ENCODE measurements around the gene PCP4. TPM values are rescaled to one million over a fixed set of nuclear protein-coding genes. Genes with fewer than 3 reads are reported as not detected.

The PCP4 gene
- total RNA-seq, 2 experiments from 2014 or later: not detected

DNA sequence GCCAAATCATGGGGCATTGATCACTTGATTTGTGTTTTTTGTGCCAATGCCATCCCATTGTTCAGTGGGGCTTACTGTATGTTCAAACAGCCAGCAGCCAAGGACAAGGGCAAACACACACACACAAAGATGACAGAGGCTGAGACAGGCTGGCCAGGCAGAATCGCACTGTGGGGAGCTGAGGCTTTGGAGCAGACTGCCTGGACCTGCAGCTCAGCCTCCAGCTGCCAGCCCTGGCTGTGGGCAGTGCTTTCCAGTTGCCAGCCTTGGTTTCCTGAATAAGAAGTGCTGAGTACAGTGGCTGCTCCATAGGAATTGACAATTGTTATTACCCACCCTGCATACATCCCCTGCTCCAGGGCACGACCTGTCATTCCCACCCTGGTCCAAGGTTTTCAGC is 16.9 kb upstream of the PCP4 start:
- H3K9me3 Mint-ChIP-seq: peaks cover 31% of the 10 kb centered on the region
- POLR2A ChIA-PET: no interaction called here
- H3K27me3 Mint-ChIP-seq: no peaks in the 10 kb centered on the region
- H3K27ac Mint-ChIP-seq: no peak overlapping the region
- no peak for DNase-seq
- CTCF ChIA-PET: no interaction called here
- no peaks in the 10 kb centered on the region for H3K4me1 Mint-ChIP-seq
- no peak overlapping the region for H3K4me3 Mint-ChIP-seq
- H3K36me3 Mint-ChIP-seq (ENCODE audit: low read depth): no peaks in the 10 kb centered on the region

DNA sequence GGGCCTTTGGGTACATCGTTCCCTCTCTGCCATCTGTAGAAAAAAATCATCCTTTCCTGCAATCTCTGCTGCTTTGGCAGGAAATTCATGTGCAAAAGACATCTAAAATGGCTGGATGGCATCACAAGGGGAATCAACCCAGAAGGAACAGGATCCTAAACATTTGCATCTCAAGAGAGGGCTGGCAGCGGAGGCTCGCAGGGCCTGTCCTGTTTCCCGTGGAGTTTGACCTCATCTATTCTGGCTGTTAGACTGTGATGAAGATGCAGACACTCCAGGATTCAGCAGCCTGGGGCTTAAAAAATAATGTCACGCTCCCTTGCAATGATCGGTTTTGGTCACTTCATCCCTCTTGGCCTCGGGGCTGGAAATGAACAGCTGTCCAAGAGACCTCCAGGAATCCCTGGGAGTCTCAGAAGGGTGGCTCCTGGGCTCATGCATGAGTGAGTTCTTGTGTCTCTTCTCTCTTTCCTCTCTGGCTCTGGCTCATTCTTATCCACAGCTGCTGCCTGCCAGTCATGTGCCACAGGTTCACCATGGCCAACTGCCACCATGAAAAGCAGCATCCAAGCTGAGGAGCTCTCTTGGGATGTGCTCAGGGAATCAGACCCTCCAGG is 16.1 kb upstream of the PCP4 start:
- no peak for DNase-seq
- no peaks in the 10 kb centered on the region for H3K27me3 Mint-ChIP-seq
- ChIA-PET CTCF (no interaction called here), POLR2A (no interaction called here)
- no peak overlapping the region for H3K27ac Mint-ChIP-seq
- no peaks in the 10 kb centered on the region for H3K36me3 Mint-ChIP-seq (ENCODE audit: low read depth)
- peaks cover 31% of the 10 kb centered on the region for H3K9me3 Mint-ChIP-seq
- H3K4me1 Mint-ChIP-seq: no peaks in the 10 kb centered on the region
- no peak overlapping the region for H3K4me3 Mint-ChIP-seq

DNA sequence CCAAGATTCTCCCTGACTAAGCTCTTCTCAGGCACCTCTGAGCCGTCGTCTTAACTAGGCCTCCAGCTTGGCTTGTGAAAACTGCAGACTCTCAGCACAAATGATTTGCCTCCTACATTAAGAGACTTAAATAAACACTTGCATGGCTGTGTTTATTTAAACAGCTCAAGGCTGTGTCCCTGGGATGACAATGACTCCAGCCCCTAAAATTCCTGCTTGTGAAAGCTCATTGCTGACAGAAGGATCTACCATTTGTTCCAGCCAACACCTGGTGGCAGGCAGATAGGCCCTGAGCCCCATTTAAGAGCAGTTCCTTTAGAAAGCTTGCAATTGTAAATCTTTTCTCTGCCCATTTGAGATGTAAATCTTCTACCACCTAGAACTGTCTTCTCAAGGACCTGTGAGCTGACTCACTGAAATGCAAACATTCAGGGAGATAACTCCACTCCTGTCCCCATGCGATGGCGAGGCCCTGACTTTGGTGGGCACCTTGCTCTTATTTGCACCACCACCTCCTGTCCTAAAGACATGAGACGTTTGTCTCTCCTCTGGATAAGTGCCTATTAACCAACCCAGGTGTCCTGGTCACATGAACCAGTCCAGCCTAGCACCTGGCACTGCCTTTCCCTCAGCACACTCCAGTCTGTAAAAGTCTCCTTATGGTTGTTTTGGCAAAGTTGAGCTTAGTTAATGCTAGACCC is 15.1 kb upstream of the PCP4 start:
- peaks cover 29% of the 10 kb centered on the region for H3K9me3 Mint-ChIP-seq
- CTCF ChIA-PET: no interaction called here
- no peak overlapping the region for H3K4me3 Mint-ChIP-seq
- H3K27me3 Mint-ChIP-seq: no peaks in the 10 kb centered on the region
- POLR2A ChIA-PET: no interaction called here
- no peaks in the 10 kb centered on the region for H3K4me1 Mint-ChIP-seq
- H3K36me3 Mint-ChIP-seq (ENCODE audit: low read depth): no peaks in the 10 kb centered on the region
- no peak for DNase-seq
- no peak overlapping the region for H3K27ac Mint-ChIP-seq

DNA sequence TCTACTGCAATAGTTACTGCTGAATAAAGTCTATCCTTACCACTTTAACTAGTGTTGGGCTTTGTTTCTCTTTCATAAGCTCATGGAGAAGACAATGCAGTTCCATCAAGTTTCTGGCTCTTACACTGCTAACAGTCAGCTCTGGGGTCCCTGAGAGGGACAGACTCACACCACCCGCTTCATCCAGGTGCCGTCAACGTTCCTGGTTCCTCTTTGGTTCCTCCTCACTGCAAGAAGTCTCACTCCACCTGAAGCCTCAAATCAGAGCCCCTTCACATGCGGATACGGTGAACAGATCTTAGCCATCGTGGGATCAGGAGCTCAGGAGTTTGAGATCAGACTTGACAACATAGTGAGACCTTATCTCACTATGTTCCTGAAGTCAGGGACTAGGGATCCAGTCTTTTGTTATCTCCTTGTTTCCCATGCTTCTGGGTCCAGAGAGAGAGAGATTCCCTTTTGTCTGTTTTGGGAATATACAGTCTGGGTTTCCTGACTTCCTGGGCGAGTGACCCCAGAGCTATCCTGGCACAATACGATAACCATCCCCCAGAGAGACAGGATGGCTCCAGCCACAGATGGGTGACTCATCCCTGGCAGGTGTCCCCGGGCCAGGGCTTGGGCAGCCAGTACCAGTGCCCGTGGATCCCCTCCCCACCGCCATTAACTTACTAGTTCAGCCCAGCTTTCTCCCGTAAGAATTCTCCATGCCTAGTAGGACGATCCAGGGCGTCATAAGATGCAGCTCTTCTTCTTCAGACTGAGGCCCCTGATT is 14.3 kb upstream of the PCP4 start:
- no peaks in the 10 kb centered on the region for H3K27me3 Mint-ChIP-seq
- no peaks in the 10 kb centered on the region for H3K36me3 Mint-ChIP-seq (ENCODE audit: low read depth)
- H3K27ac Mint-ChIP-seq: no peak overlapping the region
- peaks cover 28% of the 10 kb centered on the region for H3K9me3 Mint-ChIP-seq
- H3K4me1 Mint-ChIP-seq: no peaks in the 10 kb centered on the region
- no peak overlapping the region for H3K4me3 Mint-ChIP-seq
- DNase-seq: no peak
- CTCF ChIA-PET: no interaction called here
- POLR2A ChIA-PET: no interaction called here

DNA sequence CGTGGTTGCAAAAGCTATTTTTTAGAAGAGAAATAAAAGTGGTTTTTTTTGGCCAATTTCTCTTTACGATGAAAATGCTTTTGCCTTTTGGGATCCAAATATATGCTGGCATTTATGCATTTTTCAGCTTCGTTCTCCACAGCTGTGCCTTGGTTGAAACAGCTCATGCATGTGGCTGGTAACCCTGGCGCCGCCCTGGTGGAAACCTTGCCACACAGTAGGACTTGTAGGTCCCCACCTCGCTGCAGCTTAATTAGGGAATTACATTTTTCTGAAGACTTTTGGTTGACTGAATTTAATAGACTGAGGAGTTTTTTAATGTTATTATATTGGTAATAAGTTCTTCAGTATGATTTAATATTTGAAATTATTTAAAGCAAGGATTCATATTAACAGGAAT is 12.7 kb upstream of the PCP4 start:
- no peaks in the 10 kb centered on the region for H3K27me3 Mint-ChIP-seq
- POLR2A ChIA-PET: no interaction called here
- H3K36me3 Mint-ChIP-seq (ENCODE audit: low read depth): no peaks in the 10 kb centered on the region
- no peak for DNase-seq
- H3K4me3 Mint-ChIP-seq: no peak overlapping the region
- no peak overlapping the region for H3K27ac Mint-ChIP-seq
- peaks cover 31% of the 10 kb centered on the region for H3K9me3 Mint-ChIP-seq
- no peaks in the 10 kb centered on the region for H3K4me1 Mint-ChIP-seq
- CTCF ChIA-PET: interaction anchor here (1.2 kb wide), 1 partner anchor 12 kb away, joined by 3 read pairs; no protein-coding TSS in a partner anchor

DNA sequence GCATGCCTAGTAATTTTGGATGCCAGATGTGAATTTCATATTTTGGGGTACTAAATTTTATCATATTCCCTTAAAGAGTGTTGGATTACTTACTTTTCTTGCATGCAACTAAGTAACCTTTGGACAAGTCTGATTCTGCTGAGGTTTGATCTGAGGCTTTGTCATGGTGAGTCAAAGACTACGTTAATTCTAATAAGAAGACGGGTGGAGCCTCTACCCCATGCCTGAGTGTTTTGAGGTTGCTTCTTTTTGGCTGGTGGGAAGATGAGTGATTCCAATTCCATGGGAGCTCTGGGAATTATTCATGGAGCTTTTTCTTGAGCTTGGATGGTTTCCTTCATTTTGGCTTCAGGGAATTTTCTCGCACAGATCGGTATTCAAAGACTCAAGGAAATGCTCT is 11.6 kb upstream of the PCP4 start:
- Mint-ChIP-seq H3K27ac (no peak overlapping the region), H3K27me3 (no peaks in the 10 kb centered on the region), H3K36me3 (ENCODE audit: low read depth) (no peaks in the 10 kb centered on the region), H3K4me3 (no peak overlapping the region), H3K9me3 (peaks cover 31% of the 10 kb centered on the region), H3K4me1 (no peaks in the 10 kb centered on the region)
- POLR2A ChIA-PET: no interaction called here
- CTCF ChIA-PET: no interaction called here
- DNase-seq: no peak

DNA sequence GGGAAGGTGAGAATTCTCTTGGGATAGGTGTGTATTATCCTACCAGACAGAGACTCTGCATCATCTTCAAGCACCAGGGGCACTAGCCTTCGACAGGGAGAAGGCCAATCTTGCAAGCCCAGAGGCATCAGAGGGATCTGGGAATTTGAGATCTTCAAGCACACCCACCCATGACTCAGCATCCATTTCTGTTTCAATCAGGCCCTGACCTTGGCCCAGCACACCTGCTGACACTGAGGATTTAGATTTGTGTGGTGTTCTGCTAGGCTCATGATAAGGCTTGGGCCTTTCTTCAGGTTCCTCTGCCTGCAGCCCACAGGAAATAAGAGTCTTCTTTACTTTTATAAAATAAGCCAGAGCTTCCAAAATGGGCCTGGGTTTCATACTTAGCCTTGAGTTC is 6.6 kb upstream of the PCP4 start:
- no peak for DNase-seq
- Mint-ChIP-seq H3K27ac (no peak overlapping the region), H3K36me3 (ENCODE audit: low read depth) (no peaks in the 10 kb centered on the region), H3K27me3 (no peaks in the 10 kb centered on the region), H3K4me3 (no peak overlapping the region), H3K4me1 (no peaks in the 10 kb centered on the region), H3K9me3 (peaks cover 13% of the 10 kb centered on the region)
- ChIA-PET CTCF (no interaction called here), POLR2A (no interaction called here)

DNA sequence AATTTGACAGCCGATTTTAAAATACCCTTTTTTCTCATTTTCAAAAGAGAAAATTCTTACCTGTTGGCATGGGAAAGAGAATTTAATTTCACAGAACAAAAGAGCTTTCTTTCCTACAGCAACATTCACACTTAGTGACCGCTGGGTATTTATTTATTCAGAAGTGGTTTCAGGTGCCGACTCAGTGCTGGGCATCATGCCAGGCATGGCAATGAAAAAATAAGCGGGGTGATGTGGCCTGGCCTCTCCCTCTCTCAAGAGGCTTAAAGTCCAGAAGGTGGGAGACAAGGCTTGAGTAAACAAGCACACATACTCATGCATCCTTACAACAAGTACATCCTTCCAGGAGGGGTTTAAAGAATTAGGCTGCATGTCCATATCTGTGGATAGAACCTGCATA is 4.1 kb upstream of the PCP4 start:
- H3K4me3 Mint-ChIP-seq: no peak overlapping the region
- CTCF ChIA-PET: no interaction called here
- H3K27me3 Mint-ChIP-seq: no peaks in the 10 kb centered on the region
- H3K27ac Mint-ChIP-seq: no peak overlapping the region
- no peak for DNase-seq
- no peaks in the 10 kb centered on the region for H3K4me1 Mint-ChIP-seq
- POLR2A ChIA-PET: no interaction called here
- H3K36me3 Mint-ChIP-seq (ENCODE audit: low read depth): no peaks in the 10 kb centered on the region
- H3K9me3 Mint-ChIP-seq: peaks cover 8% of the 10 kb centered on the region

DNA sequence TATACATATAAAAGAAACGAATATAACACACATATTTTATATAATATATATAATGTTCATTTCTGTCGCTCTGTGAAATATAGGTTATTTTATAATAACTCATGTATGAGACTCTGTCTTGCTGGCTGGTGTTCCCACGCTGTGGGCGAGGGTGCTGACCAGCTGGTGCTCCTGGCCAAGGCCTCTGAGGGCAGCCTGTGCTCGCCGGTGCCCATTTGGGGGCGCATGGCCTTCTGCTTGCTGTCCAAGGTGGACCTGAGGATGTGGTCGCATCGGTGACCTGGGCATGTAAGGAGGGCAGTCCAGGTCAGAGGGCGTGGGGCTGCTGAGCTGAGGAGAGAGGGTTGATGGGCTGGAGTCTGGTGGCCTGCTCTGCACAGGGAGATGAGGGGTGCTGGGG is 1.1 kb upstream of the PCP4 start:
- Mint-ChIP-seq H3K27me3 (no peaks in the 10 kb centered on the region), H3K4me1 (no peaks in the 10 kb centered on the region), H3K4me3 (no peak overlapping the region), H3K27ac (no peak overlapping the region), H3K36me3 (ENCODE audit: low read depth) (no peaks in the 10 kb centered on the region), H3K9me3 (no peaks in the 10 kb centered on the region)
- CTCF ChIA-PET: interaction anchor here (0.9 to 1.7 kb wide), 2 partner anchors 8 to 12 kb away, joined by 3 to 5 read pairs; no protein-coding TSS in a partner anchor
- POLR2A ChIA-PET: no interaction called here
- DNase-seq: no peak

DNA sequence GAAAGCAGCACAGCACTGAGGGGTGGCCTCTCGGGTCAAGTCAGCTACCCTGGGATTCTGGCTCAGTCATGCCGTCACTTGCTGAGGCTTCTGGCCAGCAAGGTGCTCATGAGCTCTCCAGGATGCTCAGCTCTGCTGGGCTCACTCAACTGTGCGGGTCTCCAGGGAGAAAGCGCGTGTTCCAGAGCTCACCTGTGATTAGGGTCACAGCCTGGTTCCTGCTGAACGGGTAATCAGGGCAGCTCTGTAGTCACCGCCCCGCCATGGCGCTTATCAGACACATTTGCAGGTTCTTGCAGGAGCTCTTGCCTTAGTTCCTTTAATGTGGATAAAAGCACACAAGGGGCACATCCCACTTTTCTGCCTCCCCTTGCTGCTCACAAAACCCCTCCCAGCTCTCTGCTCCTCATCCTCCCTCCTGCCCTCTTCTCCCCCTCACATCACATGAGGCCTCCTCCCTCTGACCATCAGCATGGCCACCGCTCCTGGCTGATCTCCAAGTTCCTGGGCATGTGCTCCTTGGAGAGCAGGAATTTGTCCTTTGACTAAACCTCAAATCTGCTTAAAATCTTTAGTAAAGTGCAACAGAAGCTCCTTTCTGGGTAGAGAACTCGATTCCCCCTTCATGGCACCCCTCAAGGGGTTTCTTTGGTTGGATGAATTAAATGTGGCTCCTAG is 2.0 kb downstream of the PCP4 start:
- POLR2A ChIA-PET: no interaction called here
- Mint-ChIP-seq H3K27me3 (no peaks in the 10 kb centered on the region), H3K27ac (no peak overlapping the region), H3K36me3 (ENCODE audit: low read depth) (no peaks in the 10 kb centered on the region), H3K4me1 (no peaks in the 10 kb centered on the region), H3K9me3 (peaks cover 2% of the 10 kb centered on the region), H3K4me3 (no peak overlapping the region)
- DNase-seq: no peak
- CTCF ChIA-PET: no interaction called here

DNA sequence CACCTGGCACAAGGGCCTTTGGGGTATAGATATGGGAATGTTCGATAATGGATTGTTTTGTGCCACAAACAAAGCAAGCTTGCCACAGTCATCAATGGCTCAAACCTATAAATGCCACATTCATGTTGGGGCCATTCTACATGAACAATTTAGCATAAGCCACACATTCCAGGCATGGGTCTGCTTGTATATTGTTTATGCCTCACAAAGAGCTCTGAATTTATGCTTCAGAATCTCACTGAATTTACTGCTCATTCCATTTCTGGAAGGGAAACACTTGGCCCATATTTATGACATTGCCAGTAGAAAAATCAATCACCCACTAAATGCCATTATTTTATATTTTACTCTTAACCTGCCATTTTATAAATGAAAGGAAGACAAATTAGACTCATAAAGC is 6.4 kb downstream of the PCP4 start:
- Mint-ChIP-seq H3K9me3 (peaks cover 6% of the 10 kb centered on the region), H3K27ac (no peak overlapping the region), H3K4me1 (no peaks in the 10 kb centered on the region), H3K36me3 (ENCODE audit: low read depth) (no peaks in the 10 kb centered on the region), H3K4me3 (no peak overlapping the region), H3K27me3 (no peaks in the 10 kb centered on the region)
- CTCF ChIA-PET: no interaction called here
- no peak for DNase-seq
- POLR2A ChIA-PET: no interaction called here

DNA sequence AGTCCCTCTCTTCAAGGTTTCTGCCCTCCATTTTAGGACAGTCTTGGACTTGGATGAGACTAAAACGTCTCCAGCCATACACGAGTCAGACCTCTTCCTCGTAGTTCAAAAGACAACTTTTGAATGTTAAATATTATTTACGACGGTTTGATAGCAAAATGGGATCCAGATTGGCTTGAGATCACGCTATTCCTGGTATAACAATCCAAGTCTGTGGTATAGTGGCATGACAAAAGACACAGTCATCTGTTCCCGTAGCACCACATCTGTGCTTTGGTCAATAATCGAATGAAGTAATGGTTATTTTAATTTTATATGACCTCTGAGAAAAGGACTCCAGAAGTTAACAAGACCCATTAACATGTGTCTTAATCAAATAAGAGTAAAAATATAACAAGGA is 7.0 kb downstream of the PCP4 start:
- POLR2A ChIA-PET: no interaction called here
- H3K27ac Mint-ChIP-seq: no peak overlapping the region
- no peaks in the 10 kb centered on the region for H3K4me1 Mint-ChIP-seq
- no peak for DNase-seq
- no peaks in the 10 kb centered on the region for H3K36me3 Mint-ChIP-seq (ENCODE audit: low read depth)
- no peak overlapping the region for H3K4me3 Mint-ChIP-seq
- H3K27me3 Mint-ChIP-seq: no peaks in the 10 kb centered on the region
- H3K9me3 Mint-ChIP-seq: peaks cover 6% of the 10 kb centered on the region
- CTCF ChIA-PET: no interaction called here

DNA sequence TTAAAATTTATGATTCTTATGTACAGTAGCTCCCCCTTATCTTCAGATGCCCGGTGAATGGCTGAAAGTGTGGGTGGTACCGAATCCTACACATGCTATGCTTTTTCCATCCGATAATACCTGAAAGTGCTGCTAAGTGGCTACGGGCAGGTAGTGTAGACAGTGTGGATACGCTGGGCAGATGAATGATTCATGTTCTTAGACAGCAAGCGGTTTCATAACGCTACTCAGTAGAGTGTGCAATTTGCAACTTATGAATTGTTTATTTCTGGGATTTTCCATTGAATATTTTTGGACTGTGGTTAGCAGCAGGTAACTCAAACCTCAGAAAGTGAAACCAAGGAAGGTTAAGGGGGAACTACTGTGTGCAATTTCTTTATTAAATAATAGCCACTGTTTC is 7.5 kb downstream of the PCP4 start:
- ChIA-PET POLR2A (no interaction called here), CTCF (no interaction called here)
- no peaks in the 10 kb centered on the region for H3K4me1 Mint-ChIP-seq
- no peak for DNase-seq
- no peak overlapping the region for H3K27ac Mint-ChIP-seq
- H3K27me3 Mint-ChIP-seq: no peaks in the 10 kb centered on the region
- H3K4me3 Mint-ChIP-seq: no peak overlapping the region
- H3K36me3 Mint-ChIP-seq (ENCODE audit: low read depth): no peaks in the 10 kb centered on the region
- H3K9me3 Mint-ChIP-seq: peaks cover 7% of the 10 kb centered on the region
